HG03095 (cell line): ENCODE results near the gene SELENOV.
A peak's percentile ranks its signal among the peaks of the same experiment; 100 is the strongest.
"Not testable (repeated sequence)": the region's sequence is repeated elsewhere in the genome, so short reads cannot be mapped to it uniquely, and the experiment has no call there.

Experiments used
- ATAC-seq: cut with Tn5 transposase; IDR thresholded peaks from one replicate; pipeline ENCODE4 v1.9.1; 2021; ENCODE audit warnings: moderate library complexity; ENCODE audit not compliant: unreplicated experiment

The SELENOV gene, protein sequence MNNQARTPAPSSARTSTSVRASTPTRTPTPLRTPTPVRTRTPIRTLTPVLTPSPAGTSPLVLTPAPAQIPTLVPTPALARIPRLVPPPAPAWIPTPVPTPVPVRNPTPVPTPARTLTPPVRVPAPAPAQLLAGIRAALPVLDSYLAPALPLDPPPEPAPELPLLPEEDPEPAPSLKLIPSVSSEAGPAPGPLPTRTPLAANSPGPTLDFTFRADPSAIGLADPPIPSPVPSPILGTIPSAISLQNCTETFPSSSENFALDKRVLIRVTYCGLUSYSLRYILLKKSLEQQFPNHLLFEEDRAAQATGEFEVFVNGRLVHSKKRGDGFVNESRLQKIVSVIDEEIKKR

DNA sequence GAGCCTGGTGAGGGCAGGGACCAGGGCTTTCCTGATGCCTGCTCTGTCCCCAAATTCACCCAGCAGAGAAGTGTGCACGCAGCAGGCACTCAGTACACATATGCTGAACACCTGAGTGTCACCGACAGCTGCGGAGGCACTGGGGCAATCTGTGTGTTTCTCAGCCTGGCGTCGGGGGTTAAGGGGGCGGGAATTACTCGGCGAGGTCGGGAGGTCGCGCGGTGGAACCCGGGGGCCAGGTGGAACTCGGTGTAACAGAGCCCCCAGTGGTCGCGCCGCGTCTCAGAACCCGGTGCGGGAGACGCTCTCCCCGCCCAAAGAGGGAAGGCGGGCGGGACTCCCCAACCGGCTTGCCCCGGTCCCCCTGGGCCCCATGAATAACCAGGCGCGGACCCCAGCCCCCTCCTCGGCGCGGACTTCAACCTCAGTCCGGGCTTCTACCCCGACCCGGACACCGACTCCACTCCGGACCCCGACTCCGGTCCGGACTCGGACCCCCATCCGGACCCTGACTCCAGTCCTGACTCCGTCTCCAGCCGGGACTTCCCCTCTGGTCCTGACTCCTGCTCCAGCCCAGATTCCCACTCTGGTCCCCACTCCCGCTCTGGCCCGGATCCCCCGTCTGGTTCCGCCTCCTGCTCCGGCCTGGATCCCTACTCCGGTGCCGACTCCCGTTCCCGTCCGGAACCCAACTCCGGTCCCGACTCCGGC, at the start of gene SELENOV:
SELENOV (plus strand) TSS at position 300 of the 711 bp plus-strand sequence; CDS start at position 374, 74 bp downstream.
- no peak for ATAC-seq

DNA sequence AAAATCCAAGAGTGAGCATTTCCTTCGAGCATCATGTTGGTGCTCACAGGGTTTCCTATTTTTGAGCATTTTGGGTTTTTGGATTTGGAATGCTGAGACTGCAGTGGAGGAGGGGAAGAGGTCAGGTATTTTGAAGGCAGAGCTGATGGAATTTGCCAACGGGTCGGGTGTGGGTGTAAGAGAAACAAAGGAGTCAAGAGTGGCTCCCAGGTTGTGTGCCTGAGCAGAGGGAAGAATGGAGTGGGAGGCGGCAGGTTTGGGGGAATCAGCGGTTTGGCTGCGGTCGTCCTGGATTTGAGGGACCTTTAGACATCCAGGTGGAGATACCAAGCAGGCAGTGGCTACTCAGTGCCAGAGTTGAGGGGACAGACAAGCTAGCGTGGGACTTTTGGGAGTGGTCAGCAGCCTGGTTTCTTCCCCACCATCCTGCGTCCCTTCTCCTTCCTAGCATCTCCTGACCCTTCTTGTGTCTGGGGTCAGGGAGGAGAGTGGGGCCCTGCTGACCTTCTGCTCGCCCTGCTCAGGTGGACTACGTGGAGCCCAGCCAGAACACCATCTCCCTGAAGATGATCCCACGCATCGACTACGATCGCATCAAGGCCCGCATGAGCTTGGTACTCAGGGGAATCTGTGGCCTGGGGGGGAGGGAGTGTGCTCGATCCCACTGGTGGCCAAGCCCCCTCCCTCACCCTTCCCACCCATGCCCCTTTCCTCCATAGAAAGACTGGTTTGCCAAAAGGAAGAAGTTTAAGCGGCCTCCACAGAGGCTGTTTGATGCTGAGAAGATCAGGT, 48.8 kb upstream of the SELENOV start:
- no peak for ATAC-seq

DNA sequence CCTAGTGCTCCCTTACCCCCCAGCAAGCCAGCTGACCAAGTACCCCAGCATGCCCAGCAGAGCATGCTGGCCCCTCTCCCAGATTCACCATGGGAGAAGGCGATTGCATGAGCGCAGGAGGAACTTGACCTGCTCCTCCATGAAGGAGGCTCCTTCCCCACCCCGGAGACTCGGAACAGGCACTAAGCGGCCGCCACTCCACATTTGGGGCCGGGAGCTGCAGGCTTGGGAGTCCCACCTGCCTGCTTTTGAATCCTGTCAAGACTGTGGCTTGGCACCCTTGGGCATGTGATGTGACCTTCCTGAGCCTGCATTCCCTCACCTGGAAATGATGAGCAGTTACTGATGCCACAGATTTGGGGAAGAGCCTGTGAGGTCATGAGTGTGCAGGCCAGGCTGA, 47.0 kb upstream of the SELENOV start:
- ATAC-seq: no peak

DNA sequence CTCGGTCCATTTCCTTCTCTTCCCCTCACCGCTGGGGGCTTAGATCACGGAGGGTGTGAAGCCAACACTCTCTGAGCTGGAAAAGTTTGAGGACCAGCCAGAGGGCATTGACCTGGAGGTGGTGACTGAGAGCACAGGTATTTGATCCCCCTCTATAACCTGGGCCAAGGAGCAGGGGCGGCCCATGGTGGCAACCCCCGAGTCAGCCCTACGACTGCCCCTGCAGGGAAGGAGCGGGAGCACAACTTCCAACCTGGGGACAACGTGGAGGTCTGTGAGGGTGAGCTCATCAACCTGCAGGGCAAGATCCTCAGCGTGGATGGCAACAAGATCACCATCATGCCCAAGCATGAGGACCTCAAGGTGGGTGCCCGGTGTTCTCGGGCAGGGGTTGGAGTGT, 45.9 kb upstream of the SELENOV start:
- ATAC-seq: no peak

- no peak for ATAC-seq
Measured at GRCh38 chr19:39469567-39469966, 45.4 kb upstream of the SELENOV start.

GRCh38 chr19:39470724-39471339, 44.1 kb upstream of the SELENOV start:
- no peak for ATAC-seq

- ATAC-seq: no peak
Measured at GRCh38 chr19:39471756-39472536, 43.0 kb upstream of the SELENOV start.

GRCh38 chr19:39472746-39473442, 42.0 kb upstream of the SELENOV start:
- no peak for ATAC-seq

GRCh38 chr19:39473443-39473960, 41.4 kb upstream of the SELENOV start:
- ATAC-seq: no peak

DNA sequence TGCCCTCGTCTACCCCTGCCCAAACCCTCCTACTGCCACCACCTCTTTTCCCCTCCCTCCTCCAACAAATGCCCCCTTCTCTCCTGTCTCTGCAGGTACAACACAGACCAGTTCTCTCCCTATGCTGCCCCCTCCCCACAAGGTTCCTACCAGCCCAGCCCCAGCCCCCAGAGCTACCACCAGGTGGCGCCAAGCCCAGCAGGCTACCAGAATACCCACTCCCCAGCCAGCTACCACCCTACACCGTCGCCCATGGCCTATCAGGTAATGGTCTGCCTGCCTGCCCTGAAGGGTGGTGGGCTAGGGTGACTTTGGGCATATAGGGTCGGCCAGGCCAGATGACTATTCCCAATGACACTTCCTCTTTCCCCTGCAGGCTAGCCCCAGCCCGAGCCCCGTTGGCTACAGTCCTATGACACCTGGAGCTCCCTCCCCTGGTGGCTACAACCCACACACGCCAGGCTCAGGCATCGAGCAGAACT, 40.8 kb upstream of the SELENOV start:
- ATAC-seq: no peak

DNA sequence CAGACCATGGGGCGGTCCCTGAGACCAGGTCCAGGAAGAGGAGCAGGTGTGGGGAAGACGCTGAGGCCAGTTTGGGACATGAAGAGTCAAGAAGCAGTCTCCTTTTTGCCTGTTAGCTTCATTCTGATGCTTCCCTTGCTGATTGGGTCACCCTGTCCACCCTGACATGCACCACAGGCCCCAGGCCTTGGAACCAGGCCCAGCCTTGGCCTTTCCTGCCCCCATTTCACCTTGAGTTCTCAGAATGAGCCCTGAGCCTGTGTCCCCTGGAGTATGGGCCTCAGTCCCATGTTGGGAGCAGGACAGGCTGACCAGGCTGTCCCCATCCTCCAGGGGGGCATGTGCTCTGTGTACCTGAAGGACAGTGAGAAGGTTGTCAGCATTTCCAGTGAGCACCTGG, 39.2 kb upstream of the SELENOV start:
- ATAC-seq: no peak

DNA sequence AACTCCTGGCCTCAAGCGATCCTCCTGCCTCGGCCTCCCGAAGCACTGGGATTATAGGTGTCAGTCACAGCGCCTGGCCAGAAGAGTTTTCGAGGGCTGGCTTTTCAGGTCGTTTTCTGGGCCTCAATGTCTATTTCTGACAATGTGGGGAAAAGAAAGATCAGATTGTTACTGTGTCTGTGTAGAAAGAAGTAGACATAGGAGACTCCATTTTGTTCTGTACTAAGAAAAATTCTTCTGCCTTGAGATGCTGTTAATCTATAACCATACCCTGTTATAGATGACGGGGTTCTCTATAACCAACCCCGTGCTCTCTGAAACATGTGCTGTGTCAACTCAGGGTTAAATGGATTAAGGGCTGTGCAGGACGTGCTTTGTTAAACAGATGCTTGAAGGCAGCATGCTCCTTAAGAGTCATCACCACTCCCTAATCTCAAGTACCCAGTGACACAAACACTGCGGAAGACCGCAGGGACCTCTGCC, 35.6 kb upstream of the SELENOV start:
- not testable (repeated sequence) for ATAC-seq

DNA sequence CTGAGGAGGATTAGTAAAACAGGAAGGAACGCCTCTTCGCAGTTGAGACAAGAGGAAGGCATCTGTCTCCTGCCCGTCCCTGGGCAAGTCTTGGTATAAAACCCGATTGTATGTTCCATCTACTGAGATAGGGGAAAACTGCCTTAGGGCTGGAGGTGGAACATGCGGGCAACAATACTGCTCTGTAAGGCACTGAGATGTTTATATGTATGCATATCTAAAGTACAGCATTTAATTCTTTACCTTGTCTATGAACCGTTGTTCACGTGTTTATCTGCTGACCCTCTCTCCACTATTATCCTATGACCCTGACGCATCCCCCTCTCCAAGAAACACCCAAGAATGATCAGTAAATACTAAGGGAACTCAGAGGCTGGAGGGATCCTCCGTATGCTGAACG, 35.0 kb upstream of the SELENOV start:
- ATAC-seq: no peak

DNA sequence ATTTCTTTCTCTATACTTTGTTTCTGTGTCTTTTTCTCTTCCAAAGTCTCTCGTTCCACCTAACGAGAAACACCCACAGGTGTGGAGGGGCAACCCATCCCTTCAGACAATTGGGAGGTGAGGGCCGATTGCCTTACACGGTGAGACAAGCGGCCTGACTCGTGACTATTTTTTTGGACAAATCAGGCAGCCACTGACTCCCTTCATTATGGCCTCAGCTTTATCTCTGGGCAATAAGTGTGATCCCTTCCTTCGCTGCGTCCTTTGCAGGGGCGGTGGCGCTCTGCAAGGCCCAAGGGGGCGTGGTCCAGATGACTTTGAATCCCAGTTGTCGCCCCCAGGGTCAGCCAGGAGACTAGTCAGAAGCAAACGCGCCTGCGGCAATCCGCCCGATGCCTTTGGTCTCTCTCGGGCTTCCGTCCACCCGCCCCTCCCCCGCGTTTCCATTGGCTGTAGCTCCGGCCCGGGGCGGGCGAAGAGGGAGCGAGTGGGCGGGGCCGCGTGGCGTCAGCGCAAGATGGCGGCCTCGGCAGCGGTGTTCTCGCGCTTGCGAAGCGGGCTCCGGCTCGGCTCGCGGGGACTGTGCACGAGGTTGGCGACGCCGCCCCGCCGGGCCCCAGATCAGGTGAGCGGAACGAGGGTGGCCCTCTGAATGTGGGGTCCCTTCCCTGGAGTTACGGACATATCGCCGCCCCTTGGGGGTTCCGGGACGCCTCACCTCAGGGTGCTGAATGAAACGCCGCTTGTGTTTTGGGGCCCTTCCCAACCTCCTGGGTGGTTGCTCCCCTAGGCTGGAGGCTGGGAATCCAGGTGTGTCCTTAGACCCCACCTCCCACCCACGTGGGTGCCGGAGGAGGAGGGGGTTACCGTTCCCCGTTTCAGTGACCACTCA, 34.4 kb upstream of the SELENOV start, which contains the start of gene TIMM50:
TIMM50 (plus strand) TSS at position 502 of the 892 bp plus-strand sequence; CDS start at position 518, 16 bp downstream.
- peak; percentile 76 for ATAC-seq

DNA sequence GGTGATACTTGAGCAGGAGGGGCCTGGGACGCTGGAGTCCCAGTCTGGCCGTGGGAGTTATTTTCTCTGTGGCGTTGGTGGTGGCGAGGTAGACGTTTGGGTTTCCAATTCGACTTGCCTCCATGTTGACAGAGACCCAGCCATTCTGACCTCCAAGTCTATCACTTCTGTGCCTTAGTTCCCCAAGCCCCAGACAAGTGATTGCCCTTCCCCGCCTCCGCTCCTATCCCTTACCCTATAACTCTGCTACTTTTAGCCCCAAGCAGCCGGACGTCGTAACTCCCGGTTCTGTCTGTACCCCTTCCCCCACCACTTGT, 33.8 kb upstream of the SELENOV start:
- no peak for ATAC-seq

- no peak for ATAC-seq
Measured at GRCh38 chr19:39481676-39482075, 33.3 kb upstream of the SELENOV start.

GRCh38 chr19:39483141-39483540, 31.8 kb upstream of the SELENOV start:
- no peak for ATAC-seq

DNA sequence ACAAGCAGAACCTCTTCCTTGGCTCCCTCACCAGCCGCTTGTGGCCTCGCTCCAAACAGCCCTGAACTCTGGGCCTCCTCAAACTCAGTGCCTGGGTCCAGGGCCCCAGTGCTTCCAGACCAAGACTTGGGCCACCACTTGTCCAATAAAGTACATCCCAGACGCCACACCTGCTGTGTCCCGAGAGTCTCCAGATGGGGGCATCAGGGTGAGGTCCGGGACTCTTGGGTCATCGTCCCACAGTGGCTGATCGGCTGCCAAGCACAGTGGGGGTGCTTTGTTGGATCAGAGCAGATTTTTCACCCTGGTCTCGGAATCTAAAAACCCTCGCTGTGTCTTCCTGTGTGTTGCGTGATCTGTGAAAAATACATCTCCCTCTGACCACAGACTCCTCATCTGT, 25.2 kb upstream of the SELENOV start:
- no peak for ATAC-seq
